Measurements from ENCODE around the gene MIER2.
A peak's percentile ranks its signal among the peaks of the same experiment; 100 is the strongest.

MIER2 gene

DNA sequence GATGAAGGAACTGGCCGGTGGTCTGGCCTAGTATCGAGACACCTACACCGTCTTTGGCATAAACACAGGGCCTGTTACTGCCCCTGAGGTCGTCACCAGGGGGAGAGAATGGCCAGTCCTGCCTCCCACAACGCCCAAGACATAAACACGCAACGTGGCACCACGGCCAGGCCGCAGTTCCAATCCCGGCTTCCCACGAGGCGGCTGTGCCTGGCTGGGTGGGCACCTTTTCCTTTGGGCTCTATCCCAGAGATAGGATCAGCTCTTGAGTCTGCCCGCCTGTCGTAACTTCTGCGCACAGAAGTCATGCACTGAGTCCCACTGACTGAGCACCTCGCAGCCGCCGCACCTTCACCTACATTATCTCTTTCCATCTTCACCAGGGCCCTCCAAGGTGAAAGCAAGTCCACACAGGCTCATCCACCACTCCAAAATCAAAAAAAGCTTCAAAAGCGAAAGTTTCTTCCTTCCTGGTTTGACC, 1.1 kb downstream of the MIER2 start:
- no peak for TF ChIP-seq Cebpa-rat (IDR thresholded peaks at IDR 0.05)
- Histone ChIP-seq H3K4me2 (peak overlapping the region; percentile 79), H3K4me3 (peak overlapping the region; percentile 73), H3K36me3 (peaks cover 19% of the 10 kb centered on the region), H3K27ac (peak overlapping the region; percentile 78), H3K9me3 (peaks cover 16% of the 10 kb centered on the region), H3K27me3 (no peaks in the 10 kb centered on the region), H4K20me1 (peaks cover 38% of the 10 kb centered on the region), H3K4me1 (peaks cover 38% of the 10 kb centered on the region), H3K9ac (peak overlapping the region; percentile 79)

GRCh38 chr19:342801-343421, 1.7 kb downstream of the MIER2 start:
- Histone ChIP-seq H3K27me3 (no peaks in the 10 kb centered on the region), H4K20me1 (peaks cover 38% of the 10 kb centered on the region), H3K27ac (no peak overlapping the region), H3K4me2 (peak overlapping the region; percentile 79), H3K4me3 (peak overlapping the region; percentile 73), H3K36me3 (peaks cover 22% of the 10 kb centered on the region), H3K9me3 (peaks cover 22% of the 10 kb centered on the region), H3K9ac (peak overlapping the region; percentile 79), H3K4me1 (peaks cover 38% of the 10 kb centered on the region)
- no peak for TF ChIP-seq Cebpa-rat (IDR thresholded peaks at IDR 0.05)

DNA sequence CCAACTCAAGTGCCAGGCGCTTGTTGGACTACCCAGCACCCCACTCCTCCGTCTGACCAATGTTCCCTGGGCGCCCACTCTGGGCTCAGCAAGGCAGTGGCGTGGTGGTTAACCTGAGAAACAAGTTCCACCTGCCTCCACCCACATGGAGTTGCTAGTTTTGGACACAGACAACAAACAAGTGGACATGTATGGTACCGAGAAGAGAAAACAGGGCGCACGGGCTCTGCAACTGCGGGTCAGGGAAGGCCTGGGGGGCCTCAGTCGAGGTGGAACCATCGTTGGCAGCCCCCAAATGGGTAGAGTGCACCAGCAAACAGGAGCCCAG, 2.5 kb downstream of the MIER2 start:
- Histone ChIP-seq H4K20me1 (peaks cover 38% of the 10 kb centered on the region), H3K4me2 (peak overlapping the region; percentile 79), H3K9me3 (peaks cover 23% of the 10 kb centered on the region), H3K27ac (no peak overlapping the region), H3K9ac (no peak overlapping the region), H3K27me3 (no peaks in the 10 kb centered on the region), H3K4me3 (no peak overlapping the region), H3K4me1 (peaks cover 38% of the 10 kb centered on the region), H3K36me3 (peaks cover 22% of the 10 kb centered on the region)
- no peak for TF ChIP-seq Cebpa-rat (IDR thresholded peaks at IDR 0.05)

GRCh38 chr19:341386-342127, 3.0 kb downstream of the MIER2 start:
- H3K4me2 ChIP-seq = peak overlapping the region; percentile 79
- H3K36me3 ChIP-seq = peaks cover 22% of the 10 kb centered on the region
- H3K9me3 ChIP-seq = peaks cover 23% of the 10 kb centered on the region
- peaks cover 38% of the 10 kb centered on the region for H3K4me1 ChIP-seq
- H4K20me1 ChIP-seq = peaks cover 39% of the 10 kb centered on the region
- H3K9ac ChIP-seq = no peak overlapping the region
- no peaks in the 10 kb centered on the region for H3K27me3 ChIP-seq
- H3K27ac ChIP-seq = no peak overlapping the region
- no peak for TF ChIP-seq Cebpa-rat (IDR thresholded peaks at IDR 0.05)
- H3K4me3 ChIP-seq = no peak overlapping the region

DNA sequence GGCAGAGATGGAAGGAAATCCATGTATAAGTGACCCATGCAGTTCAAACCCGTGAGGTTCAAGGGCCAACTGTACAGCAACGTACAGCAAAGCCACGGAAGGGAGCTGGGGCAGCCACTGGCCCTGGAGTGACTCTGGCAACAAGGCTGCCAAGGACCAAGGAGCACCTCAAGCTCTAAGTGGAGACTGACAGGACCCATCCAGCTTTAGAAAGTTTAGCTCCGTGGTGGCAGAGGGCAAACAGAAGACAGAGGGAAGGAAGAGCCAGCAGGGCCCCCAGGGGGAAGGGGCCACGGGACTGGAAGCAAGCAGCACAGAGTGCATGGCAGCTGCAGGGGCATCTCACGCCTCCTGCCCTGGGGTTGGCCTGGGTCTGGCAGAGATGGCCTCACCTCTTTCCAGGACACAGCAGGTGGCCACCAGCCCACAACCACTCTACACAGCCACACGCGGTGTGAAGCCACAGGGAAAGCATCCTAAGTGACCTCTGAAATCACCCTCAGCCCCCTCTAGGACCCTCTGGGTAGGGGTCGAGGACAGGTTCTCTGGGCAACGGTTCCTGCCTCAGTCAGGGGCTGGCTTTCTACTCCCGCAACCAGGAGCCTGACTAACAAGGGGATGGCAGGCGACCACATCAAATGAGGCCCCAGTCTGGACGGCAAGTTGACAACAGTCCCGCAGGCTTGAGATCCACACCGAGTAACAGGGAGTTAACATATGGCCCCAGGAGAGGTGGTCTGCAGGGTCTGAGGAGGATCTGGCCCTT, 3.8 kb downstream of the MIER2 start:
- Histone ChIP-seq H3K4me3 (no peak overlapping the region), H3K27ac (no peak overlapping the region), H3K4me1 (peaks cover 38% of the 10 kb centered on the region), H4K20me1 (peaks cover 46% of the 10 kb centered on the region), H3K36me3 (peaks cover 29% of the 10 kb centered on the region), H3K27me3 (no peaks in the 10 kb centered on the region), H3K4me2 (peak overlapping the region; percentile 54), H3K9ac (no peak overlapping the region), H3K9me3 (peaks cover 23% of the 10 kb centered on the region)
- no peak for TF ChIP-seq Cebpa-rat (IDR thresholded peaks at IDR 0.05)

GRCh38 chr19:339262-339887, 5.2 kb downstream of the MIER2 start:
- Histone ChIP-seq H3K36me3 (peaks cover 43% of the 10 kb centered on the region), H3K4me2 (no peak overlapping the region), H4K20me1 (peaks cover 60% of the 10 kb centered on the region), H3K4me1 (peaks cover 38% of the 10 kb centered on the region), H3K4me3 (no peak overlapping the region), H3K9ac (no peak overlapping the region), H3K9me3 (peaks cover 23% of the 10 kb centered on the region), H3K27me3 (no peaks in the 10 kb centered on the region), H3K27ac (no peak overlapping the region)
- TF ChIP-seq Cebpa-rat (IDR thresholded peaks at IDR 0.05) = no peak

- Histone ChIP-seq H4K20me1 (peaks cover 58% of the 10 kb centered on the region), H3K4me3 (no peak overlapping the region), H3K9me3 (peaks cover 23% of the 10 kb centered on the region), H3K36me3 (peaks cover 49% of the 10 kb centered on the region), H3K27me3 (no peaks in the 10 kb centered on the region), H3K9ac (no peak overlapping the region), H3K27ac (no peak overlapping the region), H3K4me2 (no peak overlapping the region), H3K4me1 (peaks cover 34% of the 10 kb centered on the region)
- TF ChIP-seq Cebpa-rat (IDR thresholded peaks at IDR 0.05) = no peak
Measured at GRCh38 chr19:338421-338820, 6.2 kb downstream of the MIER2 start.

DNA sequence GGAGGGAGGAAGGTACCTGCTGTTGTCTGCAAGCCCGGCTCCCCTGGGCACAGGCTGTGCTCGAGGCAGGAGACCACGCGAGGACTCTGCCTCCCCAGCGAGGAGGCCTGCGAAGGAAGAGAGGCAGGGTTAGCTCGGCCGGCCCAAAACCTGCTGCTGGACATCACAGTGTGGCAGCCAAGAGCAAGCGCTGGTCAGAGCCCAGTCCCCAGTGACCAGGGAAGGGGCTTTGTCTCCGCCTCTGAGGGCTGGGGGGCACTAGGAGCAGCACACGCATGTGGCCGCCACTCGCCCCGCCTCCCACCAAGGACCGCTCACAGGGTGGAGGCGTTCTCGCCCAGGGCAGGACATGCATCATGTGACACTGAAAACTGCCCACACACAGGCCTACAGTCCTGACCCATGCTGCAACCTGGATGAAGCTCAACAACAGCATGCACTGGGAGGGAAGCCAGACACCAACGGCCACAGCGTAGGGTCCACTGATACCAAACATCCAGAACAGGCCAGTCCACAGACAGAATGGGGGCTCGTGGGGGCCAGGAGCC, 8.5 kb downstream of the MIER2 start:
- Histone ChIP-seq H3K4me2 (no peak overlapping the region), H3K9ac (no peak overlapping the region), H3K9me3 (peaks cover 26% of the 10 kb centered on the region), H3K36me3 (peaks cover 58% of the 10 kb centered on the region), H4K20me1 (peaks cover 35% of the 10 kb centered on the region; the same call in 1 of the 2 replicates), H3K4me3 (no peak overlapping the region), H3K27ac (no peak overlapping the region), H3K27me3 (no peaks in the 10 kb centered on the region), H3K4me1 (peaks cover 11% of the 10 kb centered on the region)
- TF ChIP-seq Cebpa-rat (IDR thresholded peaks at IDR 0.05) = no peak

- Histone ChIP-seq H3K4me2 (no peak overlapping the region), H3K27me3 (no peaks in the 10 kb centered on the region), H3K27ac (no peak overlapping the region), H3K9ac (no peak overlapping the region), H3K4me3 (no peak overlapping the region), H3K36me3 (peaks cover 59% of the 10 kb centered on the region), H4K20me1 (peaks cover 30% of the 10 kb centered on the region; the same call in 1 of the 2 replicates), H3K9me3 (peaks cover 32% of the 10 kb centered on the region), H3K4me1 (peaks cover 6% of the 10 kb centered on the region)
- TF ChIP-seq Cebpa-rat (IDR thresholded peaks at IDR 0.05) = no peak
Measured at GRCh38 chr19:335486-336066, 9.0 kb downstream of the MIER2 start.
